BLaER1 (cell line): Measurements from ENCODE around the gene RPL38.

Source experiments
- H3K27ac ChIP-seq: shearing (Covaris generic); formaldehyde crosslinking; 2 replicates; pipeline ENCODE4 v1.8.1; 2022
- H3K27me3 ChIP-seq: shearing (Covaris generic); formaldehyde crosslinking; 2 replicates; pipeline ENCODE4 v1.8.1; 2022
- H3K36me3 ChIP-seq: shearing (Covaris generic); formaldehyde crosslinking; 2 replicates; pipeline ENCODE4 v1.8.1; 2022
- H3K4me1 ChIP-seq: shearing (Covaris generic); formaldehyde crosslinking; 2 replicates; pipeline ENCODE4 v1.8.1; 2022
- H3K4me2 ChIP-seq: shearing (Covaris generic); formaldehyde crosslinking; 2 replicates; pipeline ENCODE4 v1.8.1; 2022
- H3K4me3 ChIP-seq: shearing (Covaris generic); formaldehyde crosslinking; 2 replicates; pipeline ENCODE4 v1.8.1; 2022
- H3K9ac ChIP-seq: shearing (Covaris generic); formaldehyde crosslinking; 2 replicates; pipeline ENCODE4 v1.8.1; 2022
- H3K9me3 ChIP-seq: shearing (Covaris generic); formaldehyde crosslinking; 2 replicates; pipeline ENCODE4 v1.8.1; 2022
- H4K20me1 ChIP-seq: shearing (Covaris generic); formaldehyde crosslinking; 2 replicates; pipeline ENCODE4 v1.8.1; 2022
- Cebpa-rat ChIP-seq: shearing (Covaris generic); IDR thresholded peaks from 2 replicates; pipeline ENCODE4 v1.8.1; 2022

Gene RPL38

GRCh38 chr17:74253036-74253435 lies 49.6 kb downstream of the RPL38 start:
- no peak overlapping the region for H3K4me3 ChIP-seq
- peaks cover 28% of the 10 kb centered on the region; the same call in 1 of the 2 replicates for H3K36me3 ChIP-seq

GRCh38 chr17:74257311-74257710 lies 53.8 kb downstream of the RPL38 start:
- no peak overlapping the region for H3K9ac ChIP-seq
- no peak overlapping the region for H3K4me3 ChIP-seq
- H3K36me3 ChIP-seq, result peaks cover 21% of the 10 kb centered on the region; the same call in 1 of the 2 replicates
- no peak overlapping the region for H3K4me2 ChIP-seq
- TF ChIP-seq Cebpa-rat, result no peak
- 0 out of 2 replicates have a peak, but pooled peaks cover 12% of the 10 kb centered on the region for H4K20me1 ChIP-seq
- H3K27me3 ChIP-seq, result no peaks in the 10 kb centered on the region
- no peak overlapping the region for H3K27ac ChIP-seq
- no peaks in the 10 kb centered on the region for H3K9me3 ChIP-seq
- peaks cover 36% of the 10 kb centered on the region for H3K4me1 ChIP-seq

More at GRCh38 chr17:74253036-74253435, 49.6 kb downstream of the RPL38 start:
- Histone ChIP-seq H3K9me3 (no peaks in the 10 kb centered on the region), H3K9ac (no peak overlapping the region), H4K20me1 (no peaks in the 10 kb centered on the region), H3K4me1 (peaks cover 29% of the 10 kb centered on the region), H3K27ac (no peak overlapping the region), H3K27me3 (no peaks in the 10 kb centered on the region), H3K4me2 (no peak overlapping the region)
- TF ChIP-seq Cebpa-rat, result no peak

GRCh38 chr17:74259667-74260524 lies 56.4 kb downstream of the RPL38 start:
- H3K4me1 ChIP-seq, result peaks cover 29% of the 10 kb centered on the region
- H3K36me3 ChIP-seq, result peaks cover 7% of the 10 kb centered on the region; the same call in 1 of the 2 replicates
- H3K9me3 ChIP-seq, result no peaks in the 10 kb centered on the region
- 0 out of 2 replicates have a peak overlapping the region, but pooled peaks have one; percentile 1 for H3K9ac ChIP-seq
- no peak overlapping the region for H3K4me3 ChIP-seq
- H3K27me3 ChIP-seq, result no peaks in the 10 kb centered on the region
- TF ChIP-seq Cebpa-rat, result no peak
- H4K20me1 ChIP-seq, result 0 out of 2 replicates have a peak, but pooled peaks cover 12% of the 10 kb centered on the region
- H3K4me2 ChIP-seq, result peak overlapping the region; percentile 61
- no peak overlapping the region for H3K27ac ChIP-seq
